SU-DHL-6 (cell line): ENCODE results near the gene IL6R.
A peak's percentile ranks its signal among the peaks of the same experiment; 100 is the strongest.

Experiments
- H2AFZ ChIP-seq: fragments of 200-600 bp; sonication (generic); 2 replicates; pipeline ENCODE4 v1.6.1; 2014; ENCODE audit warnings: low read depth, mild to moderate bottlenecking, moderate library complexity, mixed read lengths, antibody characterized with exemption, low read length; ENCODE audit not compliant: severe bottlenecking
- H3F3A ChIP-seq: fragments of 200-600 bp; shearing (Covaris generic); 2 replicates; pipeline ENCODE4 v1.6.0; 2016; ENCODE audit warnings: antibody characterized with exemption, mild to moderate bottlenecking; ENCODE audit not compliant: insufficient read depth
- H3K27ac ChIP-seq: fragments of 200-600 bp; sonication (generic); 2 replicates; pipeline ENCODE4 v1.5.1; 2016; ENCODE audit warnings: low read depth, mild to moderate bottlenecking, low read length, moderate library complexity, mixed read lengths
- H3K27me3 ChIP-seq: fragments of 200-600 bp; sonication (generic), shearing (Covaris generic); 2 replicates; pipeline ENCODE4 v1.6.0; 2014; ENCODE audit warnings: mild to moderate bottlenecking, low read length
- H3K36me3 ChIP-seq: fragments of 200-600 bp; sonication (generic); 2 replicates; pipeline ENCODE4 v1.6.1; 2014; ENCODE audit warnings: mild to moderate bottlenecking, low read length, mixed read lengths
- H3K4me2 ChIP-seq: fragments of 300-600, 200-600 bp; shearing (Covaris generic), sonication (generic); 2 replicates; pipeline ENCODE4 v1.6.0; 2014; ENCODE audit warnings: low read length, low read depth, mild to moderate bottlenecking; ENCODE audit not compliant: poor library complexity, severe bottlenecking
- H3K4me3 ChIP-seq: fragments of 200-600 bp; sonication (generic); 2 replicates; pipeline ENCODE4 v1.5.1; 2014; ENCODE audit warnings: antibody characterized with exemption, low read length, mild to moderate bottlenecking, mixed read lengths; ENCODE audit not compliant: insufficient read depth, poor library complexity, severe bottlenecking
- H3K79me2 ChIP-seq: fragments of 200-600 bp; sonication (generic); 2 replicates; pipeline ENCODE4 v1.6.1; 2014; ENCODE audit warnings: mild to moderate bottlenecking, low read length, moderate library complexity; ENCODE audit not compliant: insufficient read depth
- H3K9ac ChIP-seq: fragments of 200-600 bp; sonication (generic); 2 replicates; pipeline ENCODE4 v1.7.0; 2014; ENCODE audit warnings: mild to moderate bottlenecking, low read length
- H3K9me2 ChIP-seq: fragments of 200-600 bp; sonication (generic); replicated peaks from 2 replicates; pipeline ENCODE4 v1.6.1; 2014; ENCODE audit warnings: low read length; ENCODE audit not compliant: insufficient read depth
- H3K9me3 ChIP-seq: fragments of 200-600 bp; sonication (generic); 2 replicates; pipeline ENCODE4 v1.6.1; 2014; ENCODE audit warnings: low read length, mixed read lengths; ENCODE audit not compliant: insufficient read depth
- H4K20me1 ChIP-seq: fragments of 200-600 bp; sonication (generic); 2 replicates; pipeline ENCODE4 v1.6.1; 2014; ENCODE audit warnings: low read depth, mild to moderate bottlenecking, antibody characterized with exemption, low read length, moderate library complexity, mixed read lengths
- EZH2phosphoT487 ChIP-seq: fragments of 200-600 bp; sonication (generic), shearing (Covaris generic); conservative IDR thresholded peaks from 2 replicates; pipeline ENCODE4 v1.6.1; 2018; ENCODE audit warnings: mild to moderate bottlenecking, antibody characterized with exemption, low read length, moderate library complexity, mixed read lengths
- TF ChIP-seq, protein P1 (sequence below): fragments of 200-600 bp; sonication (generic); IDR thresholded peaks from one replicate; pipeline ENCODE4 v1.5.1; 2017; ENCODE audit warnings: antibody characterized with exemption, mild to moderate bottlenecking, low read length, moderate library complexity; ENCODE audit not compliant: insufficient read depth, poor library complexity, severe bottlenecking

IL6R gene

DNA sequence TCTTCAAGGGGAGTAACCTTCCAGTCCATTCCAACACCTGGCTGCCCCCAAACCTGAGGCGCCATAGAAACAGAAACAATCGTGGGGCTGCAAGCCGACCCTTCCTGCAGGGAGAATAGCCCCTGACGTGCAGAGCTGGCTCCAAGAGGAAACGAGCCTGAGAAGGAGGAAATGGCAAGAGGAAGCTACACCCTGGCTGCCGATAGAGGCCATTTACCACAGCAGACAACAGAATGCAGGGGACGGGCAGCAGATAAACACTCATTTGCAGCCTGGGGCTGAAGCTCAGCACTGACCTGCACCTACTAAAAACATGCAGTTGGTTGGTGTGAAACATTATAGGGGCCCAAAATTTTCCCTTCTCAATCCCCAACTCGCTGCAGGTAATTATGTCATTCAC, 88.1 kb downstream of the IL6R start:
- TF ChIP-seq EZH2phosphoT487: no peak
- TF ChIP-seq, protein P1, sequence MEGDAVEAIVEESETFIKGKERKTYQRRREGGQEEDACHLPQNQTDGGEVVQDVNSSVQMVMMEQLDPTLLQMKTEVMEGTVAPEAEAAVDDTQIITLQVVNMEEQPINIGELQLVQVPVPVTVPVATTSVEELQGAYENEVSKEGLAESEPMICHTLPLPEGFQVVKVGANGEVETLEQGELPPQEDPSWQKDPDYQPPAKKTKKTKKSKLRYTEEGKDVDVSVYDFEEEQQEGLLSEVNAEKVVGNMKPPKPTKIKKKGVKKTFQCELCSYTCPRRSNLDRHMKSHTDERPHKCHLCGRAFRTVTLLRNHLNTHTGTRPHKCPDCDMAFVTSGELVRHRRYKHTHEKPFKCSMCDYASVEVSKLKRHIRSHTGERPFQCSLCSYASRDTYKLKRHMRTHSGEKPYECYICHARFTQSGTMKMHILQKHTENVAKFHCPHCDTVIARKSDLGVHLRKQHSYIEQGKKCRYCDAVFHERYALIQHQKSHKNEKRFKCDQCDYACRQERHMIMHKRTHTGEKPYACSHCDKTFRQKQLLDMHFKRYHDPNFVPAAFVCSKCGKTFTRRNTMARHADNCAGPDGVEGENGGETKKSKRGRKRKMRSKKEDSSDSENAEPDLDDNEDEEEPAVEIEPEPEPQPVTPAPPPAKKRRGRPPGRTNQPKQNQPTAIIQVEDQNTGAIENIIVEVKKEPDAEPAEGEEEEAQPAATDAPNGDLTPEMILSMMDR: no peak
- no peaks in the 10 kb centered on the region for H4K20me1 ChIP-seq
- no peak overlapping the region for H3K9ac ChIP-seq
- no peaks in the 10 kb centered on the region for H3K9me2 ChIP-seq
- no peaks in the 10 kb centered on the region for H3K79me2 ChIP-seq
- no peak overlapping the region for H2AFZ ChIP-seq
- H3K4me3 ChIP-seq: no peak overlapping the region
- no peaks in the 10 kb centered on the region for H3K9me3 ChIP-seq
- no peak overlapping the region for H3K27ac ChIP-seq
- H3K27me3 ChIP-seq: no peaks in the 10 kb centered on the region
- peaks cover 4% of the 10 kb centered on the region; the same call in 1 of the 2 replicates for H3F3A ChIP-seq
- no peaks in the 10 kb centered on the region for H3K36me3 ChIP-seq
- no peak overlapping the region for H3K4me2 ChIP-seq

DNA sequence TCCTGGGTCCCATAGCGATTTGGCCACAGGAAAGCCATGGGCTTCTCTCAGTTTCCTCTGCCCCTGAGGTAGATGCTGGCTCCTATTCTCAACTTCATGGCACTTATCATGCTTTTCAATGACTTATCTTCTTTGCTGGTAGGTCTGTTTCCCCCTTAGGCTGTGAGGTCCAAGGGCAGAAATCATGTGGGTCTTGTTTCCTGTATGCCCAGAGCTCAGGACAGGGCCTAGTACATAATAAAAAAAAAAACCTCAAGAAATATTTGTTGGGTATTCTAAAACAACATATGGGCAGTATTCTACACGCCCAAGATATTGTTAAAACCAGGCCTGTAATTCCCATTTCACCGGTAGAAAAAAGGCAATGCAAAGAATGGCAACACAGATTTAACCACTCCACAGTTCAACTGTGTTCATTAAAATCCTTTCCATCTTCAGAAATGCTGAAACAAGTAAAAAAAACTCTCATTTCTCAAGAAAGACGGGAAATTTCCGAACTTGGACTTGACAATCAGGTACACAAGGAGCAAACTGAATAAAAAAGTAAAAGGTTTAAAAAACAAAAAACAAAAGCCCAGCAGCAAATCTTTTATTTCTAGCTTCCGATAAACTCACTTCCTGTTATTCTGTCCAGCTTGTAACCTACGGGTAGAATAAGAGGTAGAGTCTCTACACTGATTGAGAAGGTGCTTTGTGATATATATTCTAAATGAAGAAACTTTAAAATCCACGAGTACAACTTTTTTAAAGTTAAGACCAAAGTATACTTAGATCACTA, 90.5 kb downstream of the IL6R start:
- no peak overlapping the region for H3K9ac ChIP-seq
- no peak overlapping the region for H3K4me2 ChIP-seq
- H3K36me3 ChIP-seq: no peaks in the 10 kb centered on the region
- H3K9me2 ChIP-seq: no peaks in the 10 kb centered on the region
- no peaks in the 10 kb centered on the region for H3K79me2 ChIP-seq
- TF ChIP-seq, protein P1: no peak
- TF ChIP-seq EZH2phosphoT487: no peak
- no peaks in the 10 kb centered on the region for H4K20me1 ChIP-seq
- no peaks in the 10 kb centered on the region for H3K27me3 ChIP-seq
- H3K9me3 ChIP-seq: no peaks in the 10 kb centered on the region
- H3K27ac ChIP-seq: no peak overlapping the region
- H2AFZ ChIP-seq: peak overlapping the region; percentile 27
- H3F3A ChIP-seq: peaks cover 4% of the 10 kb centered on the region; the same call in 1 of the 2 replicates
- no peak overlapping the region for H3K4me3 ChIP-seq

DNA sequence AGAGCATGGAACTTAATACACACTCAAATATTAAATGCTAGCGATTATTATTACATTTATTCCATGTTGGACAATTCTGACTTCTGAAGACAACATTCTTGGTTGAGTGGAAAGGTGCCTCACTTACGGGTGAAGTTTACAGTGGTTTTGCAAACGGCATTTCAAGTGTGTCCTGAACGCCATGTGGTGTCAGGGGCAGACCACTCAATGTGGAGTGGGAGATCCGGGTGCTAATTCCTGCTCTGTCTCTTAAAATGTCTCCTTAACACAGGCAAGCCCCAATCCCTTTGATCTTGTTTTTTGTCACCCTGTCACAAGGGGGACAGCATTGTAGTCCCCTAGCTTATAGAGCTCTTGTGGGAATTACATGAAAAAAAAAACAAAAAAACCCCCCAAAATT, 91.2 kb downstream of the IL6R start:
- H3K27ac ChIP-seq: no peak overlapping the region
- no peaks in the 10 kb centered on the region for H3K36me3 ChIP-seq
- H3K9me3 ChIP-seq: no peaks in the 10 kb centered on the region
- H3K27me3 ChIP-seq: no peaks in the 10 kb centered on the region
- H3K79me2 ChIP-seq: no peaks in the 10 kb centered on the region
- H3F3A ChIP-seq: peaks cover 4% of the 10 kb centered on the region; the same call in 1 of the 2 replicates
- H4K20me1 ChIP-seq: no peaks in the 10 kb centered on the region
- TF ChIP-seq, protein P1: no peak
- no peak for TF ChIP-seq EZH2phosphoT487
- H2AFZ ChIP-seq: no peak overlapping the region
- no peak overlapping the region for H3K9ac ChIP-seq
- H3K9me2 ChIP-seq: no peaks in the 10 kb centered on the region
- no peak overlapping the region for H3K4me3 ChIP-seq
- no peak overlapping the region for H3K4me2 ChIP-seq
